Measurements from ENCODE around the gene SEPTIN2.
"Not testable (repeated sequence)": the region's sequence is repeated elsewhere in the genome, so short reads cannot be mapped to it uniquely, and the experiment has no call there.

Gene SEPTIN2

DNA sequence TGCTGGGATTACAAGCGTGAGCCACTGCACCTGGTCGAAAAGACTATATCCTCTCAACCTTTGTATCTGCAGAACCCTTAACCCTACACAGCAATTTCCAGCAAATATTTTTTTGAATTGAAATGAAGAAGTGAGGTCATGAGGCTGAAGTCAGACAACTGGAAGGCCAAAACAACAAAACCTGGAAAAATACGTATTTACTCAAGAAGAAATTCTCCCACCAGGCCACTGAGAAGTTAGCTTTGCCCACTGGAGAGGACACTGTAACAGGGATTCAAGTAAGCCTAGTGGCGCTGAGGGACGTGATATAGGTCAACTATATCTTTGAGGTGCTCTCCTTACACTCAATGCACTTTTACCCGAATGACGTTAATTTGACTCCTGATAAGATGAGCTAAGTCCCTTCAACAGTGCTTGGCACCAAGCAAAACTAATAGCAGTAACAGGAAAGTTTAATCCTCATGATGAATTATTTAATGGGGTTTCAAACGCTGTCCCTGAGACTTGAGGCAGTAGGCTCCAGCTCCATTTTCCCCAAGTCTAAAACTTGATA, 2.1 kb upstream of the SEPTIN2 start:
- DNase-seq (ENCODE audit: low read depth), result no peak
- TF ChIP-seq, protein P1, sequence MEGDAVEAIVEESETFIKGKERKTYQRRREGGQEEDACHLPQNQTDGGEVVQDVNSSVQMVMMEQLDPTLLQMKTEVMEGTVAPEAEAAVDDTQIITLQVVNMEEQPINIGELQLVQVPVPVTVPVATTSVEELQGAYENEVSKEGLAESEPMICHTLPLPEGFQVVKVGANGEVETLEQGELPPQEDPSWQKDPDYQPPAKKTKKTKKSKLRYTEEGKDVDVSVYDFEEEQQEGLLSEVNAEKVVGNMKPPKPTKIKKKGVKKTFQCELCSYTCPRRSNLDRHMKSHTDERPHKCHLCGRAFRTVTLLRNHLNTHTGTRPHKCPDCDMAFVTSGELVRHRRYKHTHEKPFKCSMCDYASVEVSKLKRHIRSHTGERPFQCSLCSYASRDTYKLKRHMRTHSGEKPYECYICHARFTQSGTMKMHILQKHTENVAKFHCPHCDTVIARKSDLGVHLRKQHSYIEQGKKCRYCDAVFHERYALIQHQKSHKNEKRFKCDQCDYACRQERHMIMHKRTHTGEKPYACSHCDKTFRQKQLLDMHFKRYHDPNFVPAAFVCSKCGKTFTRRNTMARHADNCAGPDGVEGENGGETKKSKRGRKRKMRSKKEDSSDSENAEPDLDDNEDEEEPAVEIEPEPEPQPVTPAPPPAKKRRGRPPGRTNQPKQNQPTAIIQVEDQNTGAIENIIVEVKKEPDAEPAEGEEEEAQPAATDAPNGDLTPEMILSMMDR (IDR thresholded peaks at IDR 0.05; ENCODE audit: insufficient read depth, low read depth, low read length, missing control alignments), result no peak
- peak overlapping the region; percentile 92 for H3K4me3 ChIP-seq (ENCODE audit: low read depth, low read length)

DNA sequence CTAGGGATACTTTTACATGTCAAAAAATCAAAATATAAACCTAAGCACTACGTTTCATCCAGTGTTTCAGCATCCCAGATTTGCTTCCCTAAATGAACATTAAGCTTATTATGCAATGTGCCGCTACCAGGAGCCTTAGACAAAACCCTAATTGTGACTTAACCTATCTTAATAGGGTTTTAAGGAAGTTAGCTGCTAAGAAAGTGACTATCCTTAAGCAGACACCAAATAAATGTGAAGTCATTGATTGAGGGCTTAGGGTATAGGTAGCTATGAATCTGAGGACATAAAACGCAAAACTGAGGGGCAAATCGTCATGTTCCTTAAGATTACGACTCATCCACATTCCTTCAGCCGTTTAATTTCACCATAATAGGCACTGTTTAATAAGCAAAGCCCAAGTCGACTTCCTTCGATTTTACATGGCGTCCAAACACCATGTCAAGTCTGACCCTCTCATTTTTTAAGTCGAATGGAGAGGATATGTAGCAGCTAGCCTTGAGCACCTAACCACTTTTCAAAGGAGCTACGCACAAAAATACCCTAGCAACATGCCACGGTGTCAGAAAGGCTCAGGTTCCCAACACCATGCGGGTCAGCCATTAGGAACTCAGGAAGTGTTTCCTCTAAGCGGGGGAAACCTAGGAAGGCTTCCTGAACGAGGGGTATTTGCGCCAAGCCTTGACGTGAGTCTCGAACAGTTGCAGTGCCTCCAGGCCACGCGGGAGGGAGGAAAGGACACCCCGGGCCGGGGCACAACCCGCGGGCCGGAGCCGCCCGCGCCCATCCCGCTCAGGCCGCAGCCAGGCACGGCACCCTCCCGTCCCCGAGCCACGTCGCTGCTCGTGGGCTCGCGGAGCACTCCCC, 1.3 kb upstream of the SEPTIN2 start:
- TF ChIP-seq, protein P1 (IDR thresholded peaks at IDR 0.05; ENCODE audit: insufficient read depth, low read depth, low read length, missing control alignments), result no peak
- H3K4me3 ChIP-seq (ENCODE audit: low read depth, low read length), result peak overlapping the region; percentile 92
- no peak for DNase-seq (ENCODE audit: low read depth)

DNA sequence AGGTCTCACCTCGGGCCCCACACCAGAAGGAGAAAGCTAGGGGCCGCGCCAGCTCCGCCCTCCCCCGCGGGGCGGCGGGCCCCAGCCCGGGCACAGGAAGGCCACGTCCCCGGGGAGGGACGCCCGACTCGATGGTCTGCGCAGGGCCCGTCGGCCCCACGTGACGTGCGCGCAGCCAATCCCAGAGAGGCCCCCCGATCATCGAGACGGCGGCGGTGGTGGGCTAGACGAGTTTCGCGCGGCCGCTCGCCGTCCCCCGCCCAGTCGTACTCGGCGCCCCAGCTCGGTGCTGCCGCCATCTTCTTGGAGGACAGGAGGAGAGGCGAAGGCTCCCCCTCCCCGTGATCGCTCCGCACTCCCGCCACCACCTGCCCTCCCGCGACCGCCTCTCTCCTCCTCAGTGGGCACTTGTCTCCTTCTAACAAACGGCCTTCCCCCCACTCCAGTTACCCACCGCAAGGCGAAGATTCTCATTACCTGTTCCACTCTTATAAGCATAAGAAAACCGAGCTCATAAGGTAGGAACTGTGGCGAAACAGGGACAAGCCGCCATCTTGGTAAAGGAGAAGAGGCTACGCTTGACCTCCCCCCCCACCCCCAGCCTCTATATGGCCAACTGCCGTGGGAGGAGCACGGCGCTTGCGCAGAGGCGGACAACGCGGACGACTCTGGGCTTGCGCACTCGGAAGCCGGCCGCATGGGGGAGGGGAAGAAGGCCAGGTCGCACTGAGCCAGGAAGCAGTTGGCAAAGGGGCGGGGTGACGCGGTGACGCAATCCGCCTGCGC, 439 bp upstream of the SEPTIN2 start, which contains the start of gene HDLBP:
Gene HDLBP (minus strand): TSS at position 580 of the 786 bp plus-strand sequence. CDS start 48,803 bp downstream, outside the sequence.
- DNase-seq (ENCODE audit: low read depth), result peak; percentile 100
- TF ChIP-seq, protein P1 (IDR thresholded peaks at IDR 0.05; ENCODE audit: insufficient read depth, low read depth, low read length, missing control alignments), result peak; percentile 21

DNA sequence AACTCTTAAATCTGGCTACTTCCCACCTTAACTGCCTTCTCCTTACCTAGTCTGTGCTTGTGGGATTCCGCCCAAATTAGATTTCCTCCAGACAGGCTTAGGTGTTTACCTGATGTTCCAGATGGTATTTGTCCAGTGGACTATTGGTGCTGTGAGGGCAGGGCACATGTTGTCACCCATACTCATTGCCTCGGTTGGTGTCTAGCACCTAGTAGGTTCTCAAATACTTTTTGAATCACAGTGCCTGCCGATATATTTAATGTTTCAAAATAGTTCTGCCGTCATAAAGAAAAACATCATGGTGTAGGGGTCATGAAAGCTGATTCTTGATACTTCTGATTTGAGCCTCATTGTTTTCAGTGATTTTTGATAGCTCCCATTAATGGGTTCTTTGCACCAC, 1.1 kb downstream of the SEPTIN2 start:
- peak overlapping the region; percentile 65 for H3K4me3 ChIP-seq (ENCODE audit: low read depth, low read length)
- DNase-seq (ENCODE audit: low read depth), result no peak
- TF ChIP-seq, protein P1 (IDR thresholded peaks at IDR 0.05; ENCODE audit: insufficient read depth, low read depth, low read length, missing control alignments), result no peak

More for the DNA sequence above, 439 bp upstream of the SEPTIN2 start, which contains the start of gene HDLBP:
- peak within 1 kb of the TSS; percentile 92 for H3K4me3 ChIP-seq (ENCODE audit: low read depth, low read length)

DNA sequence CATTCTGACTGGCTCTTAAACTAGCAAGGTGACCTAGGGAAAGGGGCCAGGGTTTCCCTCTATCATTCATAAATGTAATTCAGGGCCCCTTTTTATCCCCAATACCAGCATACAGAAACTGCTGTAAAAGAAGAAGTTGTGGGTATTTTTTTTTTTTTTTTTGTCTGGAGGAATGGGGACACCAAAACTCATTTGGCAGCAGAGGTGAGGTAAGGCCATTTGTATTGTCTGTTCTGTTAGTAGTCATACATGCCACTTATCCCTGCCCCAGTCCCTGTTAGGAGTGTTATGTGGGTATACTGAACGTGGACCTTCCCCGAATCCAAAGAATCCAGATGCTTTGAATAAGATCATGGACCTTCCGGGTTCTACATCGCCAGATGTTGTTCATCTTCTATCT, 1.7 kb downstream of the SEPTIN2 start:
- no peak for DNase-seq (ENCODE audit: low read depth)
- peak overlapping the region; percentile 65 for H3K4me3 ChIP-seq (ENCODE audit: low read depth, low read length)
- TF ChIP-seq, protein P1 (IDR thresholded peaks at IDR 0.05; ENCODE audit: insufficient read depth, low read depth, low read length, missing control alignments), result no peak

DNA sequence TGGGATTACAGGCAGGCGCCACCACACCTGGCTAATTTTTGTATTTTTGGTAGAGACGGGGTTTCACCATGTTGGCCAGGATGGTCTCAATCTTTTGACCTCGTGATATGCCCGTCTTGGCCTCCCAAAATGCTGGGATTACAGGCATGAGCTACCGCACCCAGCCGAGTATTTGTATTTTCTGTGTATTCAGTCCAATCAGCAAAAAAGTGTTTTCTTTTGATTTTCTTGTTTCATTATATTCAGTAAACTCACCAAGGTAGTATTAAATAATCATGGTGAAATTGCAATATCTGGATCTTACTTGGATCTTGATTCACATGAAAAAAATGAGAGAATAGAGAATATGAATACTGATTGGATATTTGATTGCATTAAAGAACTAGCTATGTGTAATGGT, 3.1 kb downstream of the SEPTIN2 start:
- not testable (repeated sequence) for DNase-seq (ENCODE audit: low read depth); H3K4me3 ChIP-seq (ENCODE audit: low read depth, low read length)

DNA sequence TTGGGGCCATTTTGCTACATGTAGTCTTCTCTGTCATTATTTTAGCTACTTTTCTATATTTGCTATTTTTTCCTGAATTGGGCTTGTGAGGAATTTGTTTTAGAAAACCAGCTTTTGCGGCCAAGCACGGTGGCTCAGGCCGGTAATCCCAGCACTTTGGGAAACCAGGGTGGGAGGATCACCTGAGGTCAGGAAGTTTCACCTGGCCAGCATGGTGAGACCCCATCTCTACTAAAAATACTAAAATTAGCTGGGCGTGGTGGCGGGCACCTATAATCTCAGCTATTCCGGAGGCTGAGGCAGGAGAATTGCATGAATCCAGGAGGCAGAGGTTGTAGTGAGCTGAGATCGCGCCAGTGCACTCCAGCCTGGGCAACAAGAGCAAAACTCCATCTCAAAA, 4.7 kb downstream of the SEPTIN2 start:
- no peak overlapping the region for H3K4me3 ChIP-seq (ENCODE audit: low read depth, low read length)
- DNase-seq (ENCODE audit: low read depth), result no peak
- TF ChIP-seq, protein P1 (IDR thresholded peaks at IDR 0.05; ENCODE audit: insufficient read depth, low read depth, low read length, missing control alignments), result no peak

Data from GM12865 (cell line).